ENCODE measurements around the gene RLN2. TPM values are rescaled to one million over a fixed set of nuclear protein-coding genes. Genes with fewer than 3 reads are reported as not detected.
"Not testable (repeated sequence)": the region's sequence is repeated elsewhere in the genome, so short reads cannot be mapped to it uniquely, and the experiment has no call there.

RLN2 gene
- total and polyA plus RNA-seq, 2 experiments from 2014 or later = not detected

GRCh38 chr9:5336688-5337087, 32.2 kb upstream of the RLN2 start:
- no peaks in the 10 kb centered on the region for H4K20me1 ChIP-seq (ENCODE audit: insufficient read depth)
- no peaks in the 10 kb centered on the region for H3K9me2 ChIP-seq (ENCODE audit: insufficient read depth)
- H3K27me3 ChIP-seq (replicated peaks; ENCODE audit: insufficient read depth) = peaks cover 25% of the 10 kb centered on the region
- no peak overlapping the region for H3K4me3 ChIP-seq
- no peak overlapping the region for H3K4me2 ChIP-seq (ENCODE audit: unreplicated experiment)
- no peaks in the 10 kb centered on the region for H3K4me1 ChIP-seq (ENCODE audit: insufficient read depth)
- H3K79me2 ChIP-seq (ENCODE audit: insufficient read depth) = no peaks in the 10 kb centered on the region
- 65 to 67% methylated on average over 4 of the region's 4 CpGs for WGBS, 2 experiments (ENCODE audit: low coverage in 1 of 2, low lambda C conversion rate in 2 of 2, missing lambda C conversion rate in 2 of 2)
- no peaks in the 10 kb centered on the region for H3K36me3 ChIP-seq (ENCODE audit: low read depth)
- no peak overlapping the region for H3K27ac ChIP-seq
- TF ChIP-seq EZH2phosphoT487 (IDR thresholded peaks at IDR 0.05; ENCODE audit: insufficient read depth, low read depth) = no peak
- TF ChIP-seq EZH2 (IDR thresholded peaks at IDR 0.05; ENCODE audit: insufficient read depth, poor library complexity, severe bottlenecking) = no peak
- H3F3A ChIP-seq (ENCODE audit: insufficient read depth) = no peaks in the 10 kb centered on the region
- no peak overlapping the region for H2AFZ ChIP-seq
- in situ Hi-C loops (cut with MboI) = no loop called here
- H3K9me3 ChIP-seq (ENCODE audit: low read depth) = no peaks in the 10 kb centered on the region
- DNase-seq = no peak
- H3K9ac ChIP-seq = no peak overlapping the region

GRCh38 chr9:5331276-5331675, 26.8 kb upstream of the RLN2 start:
- H3K9me3 ChIP-seq (ENCODE audit: low read depth); H3K79me2 ChIP-seq (ENCODE audit: insufficient read depth); H3F3A ChIP-seq (ENCODE audit: insufficient read depth); H3K4me1 ChIP-seq (ENCODE audit: insufficient read depth); DNase-seq; H3K36me3 ChIP-seq (ENCODE audit: low read depth); H2AFZ ChIP-seq; H3K4me2 ChIP-seq (ENCODE audit: unreplicated experiment); in situ Hi-C loops (cut with MboI); H3K9ac ChIP-seq; H3K27ac ChIP-seq; H3K4me3 ChIP-seq; H3K9me2 ChIP-seq (ENCODE audit: insufficient read depth); H4K20me1 ChIP-seq (ENCODE audit: insufficient read depth): not testable (repeated sequence)
- WGBS, 2 experiments (ENCODE audit: low coverage in 1 of 2, low lambda C conversion rate in 2 of 2, missing lambda C conversion rate in 2 of 2) = 62 to 63% methylated on average over 3 of the region's 3 CpGs
- H3K27me3 ChIP-seq (replicated peaks; ENCODE audit: insufficient read depth) = peaks cover 17% of the 10 kb centered on the region

GRCh38 chr9:5326893-5327548, 22.5 kb upstream of the RLN2 start:
- Histone ChIP-seq H3K9ac (no peak overlapping the region), H3K27me3 (replicated peaks; ENCODE audit: insufficient read depth) (no peaks in the 10 kb centered on the region; the same call in none of the 2 replicates), H2AFZ (no peak overlapping the region), H3K9me3 (ENCODE audit: low read depth) (no peaks in the 10 kb centered on the region), H3K4me1 (ENCODE audit: insufficient read depth) (no peaks in the 10 kb centered on the region), H4K20me1 (ENCODE audit: insufficient read depth) (no peaks in the 10 kb centered on the region), H3F3A (ENCODE audit: insufficient read depth) (no peaks in the 10 kb centered on the region), H3K27ac (no peak overlapping the region), H3K4me3 (no peak overlapping the region), H3K79me2 (ENCODE audit: insufficient read depth) (no peaks in the 10 kb centered on the region), H3K9me2 (ENCODE audit: insufficient read depth) (no peaks in the 10 kb centered on the region), H3K4me2 (ENCODE audit: unreplicated experiment) (no peak overlapping the region), H3K36me3 (ENCODE audit: low read depth) (no peaks in the 10 kb centered on the region)
- DNase-seq = no peak
- TF ChIP-seq EZH2phosphoT487 (IDR thresholded peaks at IDR 0.05; ENCODE audit: insufficient read depth, low read depth) (no peak), EZH2 (IDR thresholded peaks at IDR 0.05; ENCODE audit: insufficient read depth, poor library complexity, severe bottlenecking) (no peak)
- WGBS, 2 experiments (ENCODE audit: low coverage in 1 of 2, low lambda C conversion rate in 2 of 2, missing lambda C conversion rate in 2 of 2) = 30 to 33% methylated on average over 10 of the region's 10 CpGs
- in situ Hi-C loops (cut with MboI) = no loop called here

GRCh38 chr9:5326187-5326586, 21.7 kb upstream of the RLN2 start:
- H3K9ac ChIP-seq = no peak overlapping the region
- no peaks in the 10 kb centered on the region for H3K9me2 ChIP-seq (ENCODE audit: insufficient read depth)
- no peak for DNase-seq
- no peak overlapping the region for H3K4me3 ChIP-seq
- no peaks in the 10 kb centered on the region for H3F3A ChIP-seq (ENCODE audit: insufficient read depth)
- in situ Hi-C loops (cut with MboI) = no loop called here
- H4K20me1 ChIP-seq (ENCODE audit: insufficient read depth) = no peaks in the 10 kb centered on the region
- no peaks in the 10 kb centered on the region for H3K9me3 ChIP-seq (ENCODE audit: low read depth)
- H3K27me3 ChIP-seq (replicated peaks; ENCODE audit: insufficient read depth) = no peaks in the 10 kb centered on the region; the same call in none of the 2 replicates
- H2AFZ ChIP-seq = no peak overlapping the region
- TF ChIP-seq EZH2 (IDR thresholded peaks at IDR 0.05; ENCODE audit: insufficient read depth, poor library complexity, severe bottlenecking) (no peak), EZH2phosphoT487 (IDR thresholded peaks at IDR 0.05; ENCODE audit: insufficient read depth, low read depth) (no peak)
- H3K36me3 ChIP-seq (ENCODE audit: low read depth) = no peaks in the 10 kb centered on the region
- H3K79me2 ChIP-seq (ENCODE audit: insufficient read depth) = no peaks in the 10 kb centered on the region
- no peaks in the 10 kb centered on the region for H3K4me1 ChIP-seq (ENCODE audit: insufficient read depth)
- H3K27ac ChIP-seq = no peak overlapping the region
- no peak overlapping the region for H3K4me2 ChIP-seq (ENCODE audit: unreplicated experiment)

GRCh38 chr9:5321601-5322000, 17.1 kb upstream of the RLN2 start:
- H3K4me2 ChIP-seq (ENCODE audit: unreplicated experiment); H3K9me3 ChIP-seq (ENCODE audit: low read depth); H3K79me2 ChIP-seq (ENCODE audit: insufficient read depth); H3K4me3 ChIP-seq; H3K36me3 ChIP-seq (ENCODE audit: low read depth); DNase-seq; H3K4me1 ChIP-seq (ENCODE audit: insufficient read depth); H3K9ac ChIP-seq; H3F3A ChIP-seq (ENCODE audit: insufficient read depth); H3K9me2 ChIP-seq (ENCODE audit: insufficient read depth); H2AFZ ChIP-seq; H4K20me1 ChIP-seq (ENCODE audit: insufficient read depth); in situ Hi-C loops (cut with MboI); H3K27ac ChIP-seq; H3K27me3 ChIP-seq (replicated peaks; ENCODE audit: insufficient read depth): not testable (repeated sequence)
- WGBS, 2 experiments (ENCODE audit: low coverage in 1 of 2, low lambda C conversion rate in 2 of 2, missing lambda C conversion rate in 2 of 2) = 31 to 32% methylated on average over 1 of the region's 1 CpG

Measured in GM23248 (cell line).